Calu3 (cell line): ENCODE data around the gene CCDC85C. TPM values are rescaled to one million over a fixed set of nuclear protein-coding genes. Genes with fewer than 3 reads are reported as not detected.

Experiments
- BruUV-seq: library from RNA; stranded (reverse); fragments of 400-500 nt; replicated peaks from 2 replicates; lab custom pipeline; 2021; lab: Mats Ljungman, UMichigan
- CTCF ChIA-PET: fragments of 300-600 bp; sonication (Branson Sonifier 250); formaldehyde crosslinking; loops from one replicate; lab custom pipeline; 2022; ENCODE audit warnings: antibody characterized with exemption; lab: Charles Lee
- DNase-seq: peaks from one replicate; pipeline ENCODE4 v3.0.0; 2022
- H3K27ac Mint-ChIP-seq: one replicate; pipeline ENCODE4 v1.8.0; 2022; ENCODE audit warnings: mixed read lengths; ENCODE audit not compliant: unreplicated experiment
- H3K27me3 Mint-ChIP-seq: one replicate; pipeline ENCODE4 v1.8.0; 2022; ENCODE audit warnings: mixed read lengths; ENCODE audit not compliant: unreplicated experiment
- H3K36me3 Mint-ChIP-seq: one replicate; pipeline ENCODE4 v1.8.0; 2022; ENCODE audit warnings: mild to moderate bottlenecking, moderate library complexity, mixed read lengths; ENCODE audit not compliant: insufficient read depth, unreplicated experiment
- H3K4me1 Mint-ChIP-seq: one replicate; pipeline ENCODE4 v1.8.0; 2022; ENCODE audit warnings: mild to moderate bottlenecking, low read depth, mixed read lengths; ENCODE audit not compliant: unreplicated experiment
- H3K4me3 Mint-ChIP-seq: one replicate; pipeline ENCODE4 v1.8.0; 2022; ENCODE audit warnings: mild to moderate bottlenecking, low read depth, moderate library complexity, mixed read lengths; ENCODE audit not compliant: unreplicated experiment
- H3K9me3 Mint-ChIP-seq: one replicate; pipeline ENCODE4 v1.8.0; 2022; ENCODE audit warnings: low read depth, mixed read lengths; ENCODE audit not compliant: unreplicated experiment
- intact Hi-C: fragments of 100-400 bp; cut with micrococcal nuclease; formaldehyde crosslinking; loops from one replicate; pipeline ENCODE4 v1.10.0; 2022; ENCODE audit not compliant: unreplicated experiment
- total RNA-seq: library from RNA; stranded (reverse); gene quantifications from 2 replicates; pipeline ENCODE4 v1.2.3, GENCODE V29; 2022
- TF ChIP-seq, protein P1 (sequence below): fragments of 200-600 bp; IDR thresholded peaks from one replicate; pipeline ENCODE4 v1.8.0; 2022; ENCODE audit warnings: antibody characterized with exemption; ENCODE audit not compliant: unreplicated experiment

Gene CCDC85C
- total RNA-seq, 1 experiment from 2014 or later, result 45.1 TPM

DNA sequence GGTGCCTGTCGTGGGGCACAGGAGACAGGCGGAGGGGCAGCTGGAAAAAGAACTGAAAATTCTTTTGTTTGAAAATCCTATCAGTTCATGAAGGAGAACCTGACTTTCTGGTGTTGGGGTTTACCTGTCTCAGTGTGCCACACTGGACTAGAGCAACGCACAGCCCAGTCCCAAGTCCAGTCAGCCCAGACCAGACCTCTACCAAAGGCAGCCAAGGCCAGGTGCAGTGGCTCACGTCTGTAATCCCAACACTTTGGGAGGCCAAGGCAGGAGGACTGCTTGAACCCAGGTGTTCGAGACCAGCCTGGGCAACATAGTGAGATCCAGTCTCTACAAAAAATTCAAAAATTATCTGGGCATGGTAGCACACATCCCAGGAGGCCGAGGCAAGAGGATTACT lies 4.6 kb downstream of the CCDC85C start:
- BruUV-seq, result no TSS peak
- Mint-ChIP-seq H3K27me3 (no peaks in the 10 kb centered on the region), H3K27ac (no peak overlapping the region), H3K36me3 (peaks cover 27% of the 10 kb centered on the region), H3K4me3 (no peak overlapping the region), H3K9me3 (no peaks in the 10 kb centered on the region), H3K4me1 (peaks cover 40% of the 10 kb centered on the region)
- intact Hi-C loops, result no loop called here
- TF ChIP-seq, protein P1, sequence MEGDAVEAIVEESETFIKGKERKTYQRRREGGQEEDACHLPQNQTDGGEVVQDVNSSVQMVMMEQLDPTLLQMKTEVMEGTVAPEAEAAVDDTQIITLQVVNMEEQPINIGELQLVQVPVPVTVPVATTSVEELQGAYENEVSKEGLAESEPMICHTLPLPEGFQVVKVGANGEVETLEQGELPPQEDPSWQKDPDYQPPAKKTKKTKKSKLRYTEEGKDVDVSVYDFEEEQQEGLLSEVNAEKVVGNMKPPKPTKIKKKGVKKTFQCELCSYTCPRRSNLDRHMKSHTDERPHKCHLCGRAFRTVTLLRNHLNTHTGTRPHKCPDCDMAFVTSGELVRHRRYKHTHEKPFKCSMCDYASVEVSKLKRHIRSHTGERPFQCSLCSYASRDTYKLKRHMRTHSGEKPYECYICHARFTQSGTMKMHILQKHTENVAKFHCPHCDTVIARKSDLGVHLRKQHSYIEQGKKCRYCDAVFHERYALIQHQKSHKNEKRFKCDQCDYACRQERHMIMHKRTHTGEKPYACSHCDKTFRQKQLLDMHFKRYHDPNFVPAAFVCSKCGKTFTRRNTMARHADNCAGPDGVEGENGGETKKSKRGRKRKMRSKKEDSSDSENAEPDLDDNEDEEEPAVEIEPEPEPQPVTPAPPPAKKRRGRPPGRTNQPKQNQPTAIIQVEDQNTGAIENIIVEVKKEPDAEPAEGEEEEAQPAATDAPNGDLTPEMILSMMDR, result no peak
- CTCF ChIA-PET, result no interaction called here
- DNase-seq, result no peak

DNA sequence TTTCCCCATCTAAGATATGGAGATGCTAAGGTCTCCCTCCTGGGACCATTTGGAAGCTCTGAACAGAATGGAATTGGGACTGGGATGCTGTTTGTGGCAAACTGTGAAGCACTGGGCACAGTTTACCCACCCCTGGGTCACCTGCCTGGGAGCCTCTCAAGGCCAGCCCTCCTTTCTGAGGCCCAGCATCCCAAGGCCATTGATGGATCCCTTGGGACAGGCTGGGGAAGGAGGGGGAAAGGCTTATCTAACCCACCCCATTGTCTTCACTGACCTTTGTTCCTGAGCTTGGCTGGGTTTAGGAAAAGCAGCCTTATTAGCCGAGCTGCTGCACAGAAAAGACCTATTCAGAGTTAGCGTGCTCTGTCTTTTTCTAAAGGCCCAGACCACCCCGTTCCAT lies 5.2 kb downstream of the CCDC85C start:
- Mint-ChIP-seq H3K36me3 (peaks cover 25% of the 10 kb centered on the region), H3K4me3 (no peak overlapping the region), H3K4me1 (peaks cover 40% of the 10 kb centered on the region), H3K9me3 (no peaks in the 10 kb centered on the region), H3K27me3 (no peaks in the 10 kb centered on the region), H3K27ac (no peak overlapping the region)
- no TSS peak for BruUV-seq
- intact Hi-C loops, result no loop called here
- TF ChIP-seq, protein P1, result no peak
- CTCF ChIA-PET, result no interaction called here
- no peak for DNase-seq

DNA sequence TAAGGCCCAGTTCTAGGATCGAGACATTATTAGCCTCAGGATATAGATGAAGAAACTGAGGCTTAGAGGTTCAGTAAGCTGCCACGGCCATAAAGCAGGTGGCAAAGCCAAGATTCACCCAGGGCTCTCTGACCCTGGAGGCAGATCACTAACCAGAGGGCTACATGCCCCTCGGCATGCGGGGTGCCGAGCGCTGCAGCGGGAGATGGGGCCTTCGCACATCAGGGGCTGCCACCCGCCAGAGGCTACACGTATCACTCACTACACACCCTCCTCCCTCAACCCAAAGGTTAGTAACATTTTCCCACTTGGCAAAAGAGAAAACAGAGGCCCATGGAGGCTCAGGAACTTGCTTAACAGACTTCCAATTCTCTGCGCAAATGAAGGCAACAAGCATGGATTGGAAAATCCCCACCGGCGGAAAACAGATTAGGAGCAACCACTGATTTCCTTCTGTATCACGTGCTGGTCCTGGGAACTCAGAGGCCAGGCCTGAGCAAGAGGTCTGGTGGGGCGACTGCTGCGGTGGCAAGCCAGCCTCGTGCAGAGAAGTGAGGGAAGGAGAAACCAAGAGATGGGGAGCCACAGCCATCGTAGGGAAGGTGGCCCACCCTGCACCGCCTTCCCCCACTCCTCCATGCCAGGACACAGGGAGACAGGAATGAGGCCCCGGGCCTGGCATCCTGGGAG lies 6.0 kb downstream of the CCDC85C start:
- BruUV-seq, result no TSS peak
- no peak overlapping the region for H3K27ac Mint-ChIP-seq
- CTCF ChIA-PET, result no interaction called here

DNA sequence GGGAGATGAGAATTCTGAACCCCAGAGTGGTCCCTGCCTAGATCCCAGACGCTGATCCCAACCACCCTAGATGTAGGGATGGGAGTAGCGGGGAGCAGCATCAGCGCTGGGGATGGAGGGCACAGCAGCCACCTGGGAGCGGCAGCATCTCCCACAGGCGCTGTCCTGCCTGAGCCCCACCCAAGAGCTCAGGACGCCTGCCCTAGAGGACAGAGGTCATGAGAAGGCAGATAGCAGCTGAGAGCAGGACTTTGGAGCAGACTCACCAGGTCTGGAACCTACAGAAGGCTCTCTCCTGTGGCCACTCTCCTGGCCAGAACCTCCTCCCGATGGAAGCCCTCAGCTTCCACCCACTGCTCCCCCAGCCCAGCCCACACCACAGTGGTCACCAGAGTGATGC lies 7.2 kb downstream of the CCDC85C start:
- no peak for DNase-seq
- Mint-ChIP-seq H3K36me3 (peaks cover 5% of the 10 kb centered on the region), H3K4me3 (no peak overlapping the region), H3K9me3 (no peaks in the 10 kb centered on the region), H3K27me3 (no peaks in the 10 kb centered on the region), H3K4me1 (peaks cover 50% of the 10 kb centered on the region), H3K27ac (no peak overlapping the region)
- intact Hi-C loops, result no loop called here
- CTCF ChIA-PET, result no interaction called here
- TF ChIP-seq, protein P1, result no peak
- BruUV-seq, result no TSS peak

More for the DNA sequence above, 6.0 kb downstream of the CCDC85C start:
- H3K27me3 Mint-ChIP-seq, result no peaks in the 10 kb centered on the region
- peaks cover 18% of the 10 kb centered on the region for H3K36me3 Mint-ChIP-seq
- no peak for DNase-seq
- no peak overlapping the region for H3K4me3 Mint-ChIP-seq
- TF ChIP-seq, protein P1, result no peak
- intact Hi-C loops, result no loop called here
- peaks cover 40% of the 10 kb centered on the region for H3K4me1 Mint-ChIP-seq
- no peaks in the 10 kb centered on the region for H3K9me3 Mint-ChIP-seq
